H9 (cell line): ENCODE results near the gene ZNF618. TPM values are rescaled to one million over a fixed set of nuclear protein-coding genes. Genes with fewer than 3 reads are reported as not detected.

Experiments
- DNase-seq: peaks from one replicate; pipeline ENCODE4 v3.0.0-alpha.2; 2017
- H2AFZ ChIP-seq: one replicate; pipeline ENCODE4 v1.6.1; 2013; ENCODE audit warnings: mild to moderate bottlenecking, low read length, control low read depth, moderate library complexity
- H2AK5ac ChIP-seq: 2 replicates; pipeline ENCODE4 v1.6.1; 2013; ENCODE audit warnings: low read length, control low read depth, mixed read lengths; ENCODE audit not compliant: insufficient read length
- H2BK120ac ChIP-seq: one replicate; pipeline ENCODE4 v1.6.1; 2013; ENCODE audit warnings: low read depth, mild to moderate bottlenecking, low read length, control low read depth, inconsistent platforms; ENCODE audit not compliant: poor library complexity, severe bottlenecking
- H2BK12ac ChIP-seq: 2 replicates; pipeline ENCODE4 v1.6.1; 2013; ENCODE audit warnings: low read length, control low read depth, mixed read lengths, low read depth; ENCODE audit not compliant: insufficient read length
- H2BK15ac ChIP-seq: 2 replicates; pipeline ENCODE4 v1.6.1; 2013; ENCODE audit warnings: low read depth, low read length, control low read depth
- H2BK20ac ChIP-seq: one replicate; pipeline ENCODE4 v1.6.1; 2013; ENCODE audit warnings: low read depth, mild to moderate bottlenecking, low read length, control low read depth, inconsistent platforms; ENCODE audit not compliant: poor library complexity, severe bottlenecking
- H2BK5ac ChIP-seq: 2 replicates; pipeline ENCODE4 v1.6.1; 2013; ENCODE audit warnings: low read length, control low read depth, mixed read lengths; ENCODE audit not compliant: insufficient read length
- H3K14ac ChIP-seq: 2 replicates; pipeline ENCODE4 v1.6.1; 2013; ENCODE audit warnings: low read length, control low read depth; ENCODE audit not compliant: insufficient read depth
- H3K18ac ChIP-seq: 2 replicates; pipeline ENCODE4 v1.6.1; 2013; ENCODE audit warnings: low read depth, mild to moderate bottlenecking, mixed read lengths, low read length, control low read depth; ENCODE audit not compliant: insufficient read length
- H3K23ac ChIP-seq: 2 replicates; pipeline ENCODE4 v1.6.1; 2013; ENCODE audit warnings: low read length, control low read depth, mixed read lengths, low read depth; ENCODE audit not compliant: insufficient read length
- H3K23me2 ChIP-seq: 2 replicates; pipeline ENCODE4 v1.6.1; 2013; ENCODE audit warnings: low read depth, mild to moderate bottlenecking, mixed read lengths, low read length, control low read depth; ENCODE audit not compliant: insufficient read length, poor library complexity, severe bottlenecking
- H3K27ac ChIP-seq: 2 replicates; pipeline ENCODE4 v1.5.1; 2013; ENCODE audit warnings: low read length, control low read depth, mixed read lengths, low read depth; ENCODE audit not compliant: insufficient read length
- H3K27me3 ChIP-seq: 2 replicates; pipeline ENCODE4 v1.6.1; 2013; ENCODE audit warnings: low read length, control low read depth, inconsistent platforms; ENCODE audit not compliant: insufficient read depth
- H3K4ac ChIP-seq: 2 replicates; pipeline ENCODE4 v1.6.1; 2013; ENCODE audit warnings: low read depth, mild to moderate bottlenecking, control low read depth, inconsistent platforms, low read length, moderate library complexity
- H3K4me1 ChIP-seq: 2 replicates; pipeline ENCODE4 v1.6.1; 2013; ENCODE audit warnings: low read length, control low read depth, inconsistent platforms; ENCODE audit not compliant: insufficient read depth
- H3K4me2 ChIP-seq: 2 replicates; pipeline ENCODE4 v1.6.1; 2013; ENCODE audit warnings: low read length, control low read depth, mixed read lengths; ENCODE audit not compliant: insufficient read length, insufficient read depth
- H3K56ac ChIP-seq: 2 replicates; pipeline ENCODE4 v1.6.1; 2013; ENCODE audit warnings: low read depth, mild to moderate bottlenecking, mixed read lengths, low read length, control low read depth; ENCODE audit not compliant: insufficient read length
- H3K79me1 ChIP-seq: 2 replicates; pipeline ENCODE4 v1.6.1; 2013; ENCODE audit warnings: low read depth, mild to moderate bottlenecking, moderate library complexity, low read length, control low read depth, inconsistent platforms; ENCODE audit not compliant: insufficient read depth, poor library complexity, severe bottlenecking
- H3K79me2 ChIP-seq: 2 replicates; pipeline ENCODE4 v1.6.1; 2013; ENCODE audit warnings: low read length, control low read depth, inconsistent platforms; ENCODE audit not compliant: insufficient read depth
- H3K9ac ChIP-seq: 2 replicates; pipeline ENCODE4 v1.6.1; 2013; ENCODE audit warnings: low read length, control low read depth, mixed read lengths; ENCODE audit not compliant: insufficient read length; ENCODE audit errors: extremely low read depth
- H3K9me3 ChIP-seq: one replicate; pipeline ENCODE4 v1.6.1; 2013; ENCODE audit warnings: low read depth, low read length, inconsistent platforms; ENCODE audit not compliant: control insufficient read depth
- H3T11ph ChIP-seq: one replicate; pipeline ENCODE4 v1.6.1; 2013; ENCODE audit warnings: mild to moderate bottlenecking, low read length, control low read depth, inconsistent platforms
- H4K20me1 ChIP-seq: one replicate; pipeline ENCODE4 v1.6.1; 2013; ENCODE audit not compliant: control insufficient read depth, insufficient read length, insufficient read depth
- H4K5ac ChIP-seq: 2 replicates; pipeline ENCODE4 v1.6.1; 2013; ENCODE audit warnings: low read depth, mild to moderate bottlenecking, mixed read lengths, low read length, control low read depth; ENCODE audit not compliant: insufficient read length
- H4K8ac ChIP-seq: replicated peaks from 2 replicates; pipeline ENCODE4 v1.6.1; 2013; ENCODE audit warnings: low read length, control low read depth, mixed read lengths, low read depth; ENCODE audit not compliant: insufficient read length
- H4K91ac ChIP-seq: 2 replicates; pipeline ENCODE4 v1.6.1; 2013; ENCODE audit warnings: low read depth, mild to moderate bottlenecking, moderate library complexity, mixed read lengths, low read length, control low read depth; ENCODE audit not compliant: insufficient read length
- H3K27ac Mint-ChIP-seq, 3 experiments: 2 replicates in 2 of 3; 3 replicates in 1 of 3; pipeline ENCODE4 v1.8.0; 2020 to 2021; ENCODE audit warnings: mixed read lengths in 3 of 3, mild to moderate bottlenecking in 1 of 3, moderate library complexity in 1 of 3
- H3K27me3 Mint-ChIP-seq: 2 replicates; pipeline ENCODE4 v1.8.0; 2021; ENCODE audit warnings: low read depth, mild to moderate bottlenecking, moderate library complexity, mixed read lengths
- H3K36me3 Mint-ChIP-seq, 3 experiments: 2 replicates in 2 of 3; 3 replicates in 1 of 3; pipeline ENCODE4 v1.8.0; 2020 to 2021; ENCODE audit warnings: low read depth in 3 of 3, mixed read lengths in 3 of 3; ENCODE audit not compliant: insufficient read depth in 1 of 3
- H3K4me1 Mint-ChIP-seq, 2 experiments: 2 replicates each; pipeline ENCODE4 v1.8.0; 2020; ENCODE audit warnings: mixed read lengths in 2 of 2
- H3K4me3 Mint-ChIP-seq, 2 experiments: 2 replicates in 1 of 2; 3 replicates in 1 of 2; pipeline ENCODE4 v1.8.0; 2020 to 2021; ENCODE audit warnings: mild to moderate bottlenecking in 2 of 2, mixed read lengths in 2 of 2, moderate library complexity in 1 of 2
- H3K9me3 Mint-ChIP-seq, 2 experiments: 2 replicates in 1 of 2; 3 replicates in 1 of 2; pipeline ENCODE4 v1.8.0; 2020; ENCODE audit warnings: mild to moderate bottlenecking in 2 of 2, mixed read lengths in 2 of 2, moderate library complexity in 1 of 2
- WGBS: extraction: QIAGEN DNeasy Blood & Tissue Kit; methylation state at CpG from one replicate; pipeline ENCODE4 v1.1.7; 2013; ENCODE audit warnings: missing lambda C conversion rate, low lambda C conversion rate, mixed read lengths; ENCODE audit not compliant: insufficient read length; ENCODE audit errors: extremely low coverage; 5-methylcytosine and 5-hydroxymethylcytosine counted together
- total RNA-seq: library from RNA; stranded (reverse); gene quantifications from 2 replicates; pipeline ENCODE4 v1.2.1, GENCODE V29; 2021
- TF ChIP-seq, protein P1 (sequence below): fragments of 200-600 bp; sonication (generic); conservative IDR thresholded peaks from 3 replicates; pipeline ENCODE4 v1.8.0; 2021; ENCODE audit warnings: antibody characterized with exemption, mild to moderate bottlenecking

ZNF618 gene
- total RNA-seq, 1 experiment from 2014 or later: 13.6 TPM

DNA sequence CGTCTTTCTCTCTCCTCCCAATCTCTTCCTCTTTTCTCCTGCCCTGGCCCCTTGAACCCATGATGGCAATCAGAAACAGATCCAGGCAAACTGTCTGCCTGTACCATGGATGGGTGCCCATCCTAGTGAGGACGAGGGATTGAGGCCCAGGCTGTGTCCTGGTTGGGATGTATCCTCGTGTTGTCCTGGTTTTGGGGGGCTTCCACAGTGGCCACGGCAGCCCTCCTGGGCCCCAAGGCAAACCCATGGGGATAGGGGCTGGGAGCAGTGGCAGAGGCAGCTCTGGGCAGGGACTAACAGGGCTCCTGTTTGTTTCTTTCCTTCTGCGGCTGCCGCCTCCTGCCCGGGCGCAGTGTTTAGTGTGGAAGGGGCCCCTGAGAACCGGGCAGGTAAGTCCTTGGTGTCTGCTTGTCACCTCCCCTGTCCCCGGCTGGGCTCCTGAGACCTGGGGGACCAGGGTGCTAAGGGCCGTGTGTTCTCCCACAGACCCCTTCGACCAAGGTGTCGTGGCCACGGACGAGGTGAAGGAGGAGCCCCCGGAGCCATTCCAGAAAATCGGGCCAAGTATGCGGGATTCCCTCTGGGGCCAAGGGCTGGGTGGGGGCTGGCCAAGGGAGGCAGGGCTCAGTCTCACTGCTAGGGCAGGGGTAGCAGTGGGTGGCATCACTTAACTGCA is 132.0 kb downstream of the ZNF618 start:
- Mint-ChIP-seq H3K4me1 (peaks cover 14% of the 10 kb centered on the region in 2 experiments), H3K27me3 (no peaks in the 10 kb centered on the region), H3K36me3 (peaks cover 22 to 42% (median 29%) of the 10 kb centered on the region in 3 experiments), H3K27ac (peak overlapping the region in 1 of 3 experiments; percentile 76; a peak in 1 of 7 replicates), H3K9me3 (no peaks in the 10 kb centered on the region; a peak in 1 of 5 replicates), H3K4me3 (no peak overlapping the region)
- no peak overlapping the region for H3K56ac ChIP-seq
- H2AFZ ChIP-seq: no peak overlapping the region
- H3K79me2 ChIP-seq: no peaks in the 10 kb centered on the region
- H3K4me1 ChIP-seq: peaks cover 3% of the 10 kb centered on the region; the same call in 1 of the 2 replicates
- H2BK12ac ChIP-seq: no peak overlapping the region
- H3K4me2 ChIP-seq: no peak overlapping the region
- TF ChIP-seq, protein P1, sequence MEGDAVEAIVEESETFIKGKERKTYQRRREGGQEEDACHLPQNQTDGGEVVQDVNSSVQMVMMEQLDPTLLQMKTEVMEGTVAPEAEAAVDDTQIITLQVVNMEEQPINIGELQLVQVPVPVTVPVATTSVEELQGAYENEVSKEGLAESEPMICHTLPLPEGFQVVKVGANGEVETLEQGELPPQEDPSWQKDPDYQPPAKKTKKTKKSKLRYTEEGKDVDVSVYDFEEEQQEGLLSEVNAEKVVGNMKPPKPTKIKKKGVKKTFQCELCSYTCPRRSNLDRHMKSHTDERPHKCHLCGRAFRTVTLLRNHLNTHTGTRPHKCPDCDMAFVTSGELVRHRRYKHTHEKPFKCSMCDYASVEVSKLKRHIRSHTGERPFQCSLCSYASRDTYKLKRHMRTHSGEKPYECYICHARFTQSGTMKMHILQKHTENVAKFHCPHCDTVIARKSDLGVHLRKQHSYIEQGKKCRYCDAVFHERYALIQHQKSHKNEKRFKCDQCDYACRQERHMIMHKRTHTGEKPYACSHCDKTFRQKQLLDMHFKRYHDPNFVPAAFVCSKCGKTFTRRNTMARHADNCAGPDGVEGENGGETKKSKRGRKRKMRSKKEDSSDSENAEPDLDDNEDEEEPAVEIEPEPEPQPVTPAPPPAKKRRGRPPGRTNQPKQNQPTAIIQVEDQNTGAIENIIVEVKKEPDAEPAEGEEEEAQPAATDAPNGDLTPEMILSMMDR: no peak
- peak; percentile 17 for DNase-seq
- H3K4ac ChIP-seq: no peak overlapping the region
- H2BK15ac ChIP-seq: no peak overlapping the region
- H3K27ac ChIP-seq: no peak overlapping the region
- no peak overlapping the region for H3T11ph ChIP-seq
- no peak overlapping the region for H2AK5ac ChIP-seq
- no peak overlapping the region for H3K14ac ChIP-seq
- no peak overlapping the region for H3K9ac ChIP-seq
- H4K91ac ChIP-seq: no peak overlapping the region
- no peak overlapping the region for H4K8ac ChIP-seq
- H4K5ac ChIP-seq: no peak overlapping the region
- no peak overlapping the region for H3K18ac ChIP-seq
- no peaks in the 10 kb centered on the region for H3K9me3 ChIP-seq
- no peak overlapping the region for H2BK5ac ChIP-seq
- no CpG with 5 or more reads among the region's 18 CpGs for WGBS
- no peaks in the 10 kb centered on the region for H4K20me1 ChIP-seq
- H3K23ac ChIP-seq: no peak overlapping the region
- no peaks in the 10 kb centered on the region for H3K27me3 ChIP-seq
- H2BK120ac ChIP-seq: no peak overlapping the region
- H3K23me2 ChIP-seq: no peaks in the 10 kb centered on the region
- H3K79me1 ChIP-seq: no peaks in the 10 kb centered on the region
- H2BK20ac ChIP-seq: no peak overlapping the region
